ENCODE data around the gene TAF7. TPM values are rescaled to one million over a fixed set of nuclear protein-coding genes. Genes with fewer than 3 reads are reported as not detected.

TAF7 gene
- polyA plus RNA-seq, 1 of the 3 experiments (the other 2 are of a cell fraction) = 30.6 TPM

DNA sequence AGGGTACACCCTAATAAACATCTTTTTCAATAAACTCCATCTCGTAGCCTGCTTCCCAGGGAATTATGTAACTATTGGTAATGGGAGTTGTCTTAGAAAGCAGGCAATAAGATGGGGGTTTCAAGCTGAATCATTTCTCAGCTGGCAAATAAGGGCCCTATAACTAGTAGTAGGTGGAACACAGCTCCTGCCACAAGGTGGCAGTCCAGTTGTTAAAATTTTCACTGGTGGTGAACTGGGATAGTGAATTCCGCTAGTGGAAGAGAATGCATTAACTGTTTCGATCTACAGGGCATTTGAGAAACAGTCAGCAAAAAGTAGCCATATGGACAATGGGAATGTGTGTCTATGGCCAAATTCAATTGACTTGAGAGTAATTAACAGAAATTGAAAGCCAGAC, 47.7 kb downstream of the TAF7 start:
- no peaks in the 10 kb centered on the region for H3K4me1 ChIP-seq (ENCODE audit: control insufficient read depth in 1 of 2, insufficient read depth in 2 of 2, low read depth in 1 of 2, low read length in 1 of 2)
- H3F3A ChIP-seq (replicated peaks; ENCODE audit: insufficient read depth) = no peaks in the 10 kb centered on the region
- H3K9ac ChIP-seq = no peak overlapping the region
- H3K27me3 ChIP-seq (ENCODE audit: insufficient read depth) = no peaks in the 10 kb centered on the region
- H3K9me3 ChIP-seq = no peaks in the 10 kb centered on the region
- no peak overlapping the region for H3K4me3 ChIP-seq (ENCODE audit: low read depth in 2 of 2, low read length in 1 of 2)
- H3K27ac ChIP-seq (ENCODE audit: low read depth in 2 of 2, low read length in 1 of 2) = no peak overlapping the region
- H3K4me2 ChIP-seq = no peak overlapping the region
- no peak overlapping the region for H2AFZ ChIP-seq (ENCODE audit: low read depth)
- 23% methylated on average over 3 of the region's 3 CpGs for WGBS (ENCODE audit: low lambda C conversion rate)
- POLR2A ChIA-PET = no interaction called here
- DNase-seq = no peak
- no peaks in the 10 kb centered on the region for H4K20me1 ChIP-seq (ENCODE audit: insufficient read depth)
- H3K79me2 ChIP-seq (ENCODE audit: insufficient read depth) = no peaks in the 10 kb centered on the region
- no peaks in the 10 kb centered on the region for H3K36me3 ChIP-seq (replicated peaks in 1 of 2; ENCODE audit: control insufficient read depth in 1 of 2, insufficient read depth in 2 of 2, low read length in 1 of 2)
- CTCF ChIA-PET = interaction anchor here (0.6 to 1.8 kb wide), 8 partner anchors 21 to 294 kb away, joined by 3 to 8 read pairs (median 3); partner anchors contain the start of genes PCDHB14 and PCDHB4
- TF ChIP-seq, protein P1, sequence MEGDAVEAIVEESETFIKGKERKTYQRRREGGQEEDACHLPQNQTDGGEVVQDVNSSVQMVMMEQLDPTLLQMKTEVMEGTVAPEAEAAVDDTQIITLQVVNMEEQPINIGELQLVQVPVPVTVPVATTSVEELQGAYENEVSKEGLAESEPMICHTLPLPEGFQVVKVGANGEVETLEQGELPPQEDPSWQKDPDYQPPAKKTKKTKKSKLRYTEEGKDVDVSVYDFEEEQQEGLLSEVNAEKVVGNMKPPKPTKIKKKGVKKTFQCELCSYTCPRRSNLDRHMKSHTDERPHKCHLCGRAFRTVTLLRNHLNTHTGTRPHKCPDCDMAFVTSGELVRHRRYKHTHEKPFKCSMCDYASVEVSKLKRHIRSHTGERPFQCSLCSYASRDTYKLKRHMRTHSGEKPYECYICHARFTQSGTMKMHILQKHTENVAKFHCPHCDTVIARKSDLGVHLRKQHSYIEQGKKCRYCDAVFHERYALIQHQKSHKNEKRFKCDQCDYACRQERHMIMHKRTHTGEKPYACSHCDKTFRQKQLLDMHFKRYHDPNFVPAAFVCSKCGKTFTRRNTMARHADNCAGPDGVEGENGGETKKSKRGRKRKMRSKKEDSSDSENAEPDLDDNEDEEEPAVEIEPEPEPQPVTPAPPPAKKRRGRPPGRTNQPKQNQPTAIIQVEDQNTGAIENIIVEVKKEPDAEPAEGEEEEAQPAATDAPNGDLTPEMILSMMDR (IDR thresholded peaks at IDR 0.05) = no peak
- TF ChIP-seq, protein P2, sequence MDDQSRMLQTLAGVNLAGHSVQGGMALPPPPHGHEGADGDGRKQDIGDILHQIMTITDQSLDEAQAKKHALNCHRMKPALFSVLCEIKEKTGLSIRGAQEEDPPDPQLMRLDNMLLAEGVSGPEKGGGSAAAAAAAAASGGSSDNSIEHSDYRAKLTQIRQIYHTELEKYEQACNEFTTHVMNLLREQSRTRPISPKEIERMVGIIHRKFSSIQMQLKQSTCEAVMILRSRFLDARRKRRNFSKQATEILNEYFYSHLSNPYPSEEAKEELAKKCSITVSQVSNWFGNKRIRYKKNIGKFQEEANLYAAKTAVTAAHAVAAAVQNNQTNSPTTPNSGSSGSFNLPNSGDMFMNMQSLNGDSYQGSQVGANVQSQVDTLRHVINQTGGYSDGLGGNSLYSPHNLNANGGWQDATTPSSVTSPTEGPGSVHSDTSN (IDR thresholded peaks at IDR 0.05) = no peak
- TF ChIP-seq, protein P3, sequence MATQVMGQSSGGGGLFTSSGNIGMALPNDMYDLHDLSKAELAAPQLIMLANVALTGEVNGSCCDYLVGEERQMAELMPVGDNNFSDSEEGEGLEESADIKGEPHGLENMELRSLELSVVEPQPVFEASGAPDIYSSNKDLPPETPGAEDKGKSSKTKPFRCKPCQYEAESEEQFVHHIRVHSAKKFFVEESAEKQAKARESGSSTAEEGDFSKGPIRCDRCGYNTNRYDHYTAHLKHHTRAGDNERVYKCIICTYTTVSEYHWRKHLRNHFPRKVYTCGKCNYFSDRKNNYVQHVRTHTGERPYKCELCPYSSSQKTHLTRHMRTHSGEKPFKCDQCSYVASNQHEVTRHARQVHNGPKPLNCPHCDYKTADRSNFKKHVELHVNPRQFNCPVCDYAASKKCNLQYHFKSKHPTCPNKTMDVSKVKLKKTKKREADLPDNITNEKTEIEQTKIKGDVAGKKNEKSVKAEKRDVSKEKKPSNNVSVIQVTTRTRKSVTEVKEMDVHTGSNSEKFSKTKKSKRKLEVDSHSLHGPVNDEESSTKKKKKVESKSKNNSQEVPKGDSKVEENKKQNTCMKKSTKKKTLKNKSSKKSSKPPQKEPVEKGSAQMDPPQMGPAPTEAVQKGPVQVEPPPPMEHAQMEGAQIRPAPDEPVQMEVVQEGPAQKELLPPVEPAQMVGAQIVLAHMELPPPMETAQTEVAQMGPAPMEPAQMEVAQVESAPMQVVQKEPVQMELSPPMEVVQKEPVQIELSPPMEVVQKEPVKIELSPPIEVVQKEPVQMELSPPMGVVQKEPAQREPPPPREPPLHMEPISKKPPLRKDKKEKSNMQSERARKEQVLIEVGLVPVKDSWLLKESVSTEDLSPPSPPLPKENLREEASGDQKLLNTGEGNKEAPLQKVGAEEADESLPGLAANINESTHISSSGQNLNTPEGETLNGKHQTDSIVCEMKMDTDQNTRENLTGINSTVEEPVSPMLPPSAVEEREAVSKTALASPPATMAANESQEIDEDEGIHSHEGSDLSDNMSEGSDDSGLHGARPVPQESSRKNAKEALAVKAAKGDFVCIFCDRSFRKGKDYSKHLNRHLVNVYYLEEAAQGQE (IDR thresholded peaks at IDR 0.05; ENCODE audit: low read depth, low read length) = no peak
- no peak for TF ChIP-seq YY1 (IDR thresholded peaks at IDR 0.05; ENCODE audit: low read depth)
- TF ChIP-seq TCF12 (IDR thresholded peaks at IDR 0.05) = no peak
- TF ChIP-seq FOSL2 (IDR thresholded peaks at IDR 0.05; ENCODE audit: borderline replicate concordance, low read depth) = no peak
- no peak for TF ChIP-seq TAF1 (IDR thresholded peaks at IDR 0.05; ENCODE audit: borderline replicate concordance, low read depth, low read length)
- no peak for TF ChIP-seq SMC3 (IDR thresholded peaks at IDR 0.05; ENCODE audit: low read depth, low read length)
- TF ChIP-seq, protein P4, sequence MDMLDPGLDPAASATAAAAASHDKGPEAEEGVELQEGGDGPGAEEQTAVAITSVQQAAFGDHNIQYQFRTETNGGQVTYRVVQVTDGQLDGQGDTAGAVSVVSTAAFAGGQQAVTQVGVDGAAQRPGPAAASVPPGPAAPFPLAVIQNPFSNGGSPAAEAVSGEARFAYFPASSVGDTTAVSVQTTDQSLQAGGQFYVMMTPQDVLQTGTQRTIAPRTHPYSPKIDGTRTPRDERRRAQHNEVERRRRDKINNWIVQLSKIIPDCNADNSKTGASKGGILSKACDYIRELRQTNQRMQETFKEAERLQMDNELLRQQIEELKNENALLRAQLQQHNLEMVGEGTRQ (IDR thresholded peaks at IDR 0.05; ENCODE audit: borderline replicate concordance, low read depth, low read length) = no peak
- no peak for TF ChIP-seq FOXJ3 (CRISPR knock-in tag; IDR thresholded peaks at IDR 0.05)
- no peaks in the 10 kb centered on the region for H3K9me2 ChIP-seq

Data from SK-N-SH (cell line).